K562 (cell line): ENCODE data around the gene TMEM69. TPM values are rescaled to one million over a fixed set of nuclear protein-coding genes. Genes with fewer than 3 reads are reported as not detected.

ENCODE experiments used
- ATAC-seq: fragments of 200-7000 bp; cut with Tn5 transposase; 3 replicates; pipeline ENCODE4 v1.9.1; 2020; ENCODE audit warnings: moderate library complexity
- BruUV-seq: library from RNA; stranded (reverse); fragments of 400-500 nt; replicated peaks from 2 replicates; lab custom pipeline; 2021; lab: Mats Ljungman, UMichigan
- CTCF ChIA-PET: fragments of 300-600 bp; formaldehyde crosslinking; extraction: SDS; loops from one replicate; lab custom pipeline; 2021; ENCODE audit warnings: low intra/inter-chr PET ratio; lab: Yijun Ruan, JAX
- POLR2A ChIA-PET: fragments of 300-600, 350-650 bp; sonication (Branson Sonifier 250); formaldehyde crosslinking; extraction: SDS; loops from one replicate; lab custom pipeline; 2021; ENCODE audit warnings: antibody characterized with exemption, inconsistent platforms; lab: Yijun Ruan, JAX
- DNase-seq, 4 experiments: peaks; one replicate each; pipeline versions ENCODE4 v3.0.0 to v3.0.0-alpha.2; 2011 to 2018; ENCODE audit warnings: low spot score in 3 of 4, mixed read lengths in 3 of 4; ENCODE audit errors: extremely low read depth in 1 of 4
- FAIRE-seq: peaks from 2 replicates; lab custom pipeline; 2011; peaks lifted over from hg19 to GRCh38; lab: Jason Lieb, UNC
- H2AFZ ChIP-seq: 2 replicates; pipeline ENCODE4 v1.6.0; 2011; ENCODE audit warnings: low read depth, low read length, control low read depth, inconsistent platforms
- H3K27ac ChIP-seq: fragments of 200-600 bp; 3 replicates; pipeline ENCODE4 v1.8.0; 2011; ENCODE audit warnings: low read depth, mild to moderate bottlenecking, control low read depth, inconsistent platforms, low read length, moderate library complexity, mixed read lengths; ENCODE audit errors: extremely low read depth
- H3K27me3 ChIP-seq, 2 experiments: fragments of 300-600 bp in 1 of 2; 2 replicates in 1 of 2; 3 replicates in 1 of 2; pipeline versions ENCODE4 v1.6.0 to v1.8.0; 2011; ENCODE audit warnings: inconsistent platforms in 2 of 2, low read length in 2 of 2, mild to moderate bottlenecking in 1 of 2, mixed read lengths in 1 of 2, moderate library complexity in 1 of 2; ENCODE audit not compliant: control insufficient read depth in 2 of 2, insufficient read depth in 2 of 2
- H3K36me3 ChIP-seq: fragments of 300-600 bp; 3 replicates; pipeline ENCODE4 v1.8.0; 2011; ENCODE audit warnings: mild to moderate bottlenecking, low read length, inconsistent platforms; ENCODE audit not compliant: control insufficient read depth, insufficient read depth
- H3K4me1 ChIP-seq, 2 experiments: fragments of 200-600 bp in 1 of 2; replicated peaks in 1 of 2; 2 replicates in 1 of 2; 3 replicates in 1 of 2; pipeline versions ENCODE4 v1.5.1 to v1.8.0; 2011; ENCODE audit warnings: inconsistent platforms in 2 of 2, low read length in 2 of 2, mild to moderate bottlenecking in 1 of 2, mixed read lengths in 1 of 2, moderate library complexity in 1 of 2; ENCODE audit not compliant: control insufficient read depth in 2 of 2, insufficient read depth in 2 of 2
- H3K4me2 ChIP-seq: 2 replicates; pipeline ENCODE4 v1.6.1; 2011; ENCODE audit warnings: low read length, control low read depth, inconsistent platforms, mixed read lengths; ENCODE audit not compliant: insufficient read depth
- H3K4me3 ChIP-seq: fragments of 200-600 bp; sonication (generic), shearing (Covaris generic); 2 replicates; pipeline ENCODE4 v1.5.1; 2016; ENCODE audit warnings: control low read depth, inconsistent platforms
- H3K79me2 ChIP-seq: fragments of 200-600 bp; 3 replicates; pipeline ENCODE4 v1.8.0; 2011; ENCODE audit warnings: low read length, inconsistent platforms; ENCODE audit not compliant: control insufficient read depth, insufficient read depth
- H3K9ac ChIP-seq, 2 experiments: 2 replicates each; pipeline versions ENCODE4 v1.6.0 to v1.6.1; 2011; ENCODE audit warnings: low read depth in 2 of 2, low read length in 2 of 2, control low read depth in 1 of 2, inconsistent platforms in 1 of 2, mild to moderate bottlenecking in 1 of 2, mixed read lengths in 1 of 2; ENCODE audit not compliant: insufficient read depth in 1 of 2
- H3K9me1 ChIP-seq: one replicate; pipeline ENCODE4 v1.6.0; 2011; ENCODE audit warnings: inconsistent platforms, mild to moderate bottlenecking, low read length, moderate library complexity; ENCODE audit not compliant: control insufficient read depth, insufficient read depth
- H3K9me3 ChIP-seq: replicated peaks from 2 replicates; pipeline ENCODE4 v1.5.1; 2011; ENCODE audit warnings: low read depth, low read length, inconsistent platforms; ENCODE audit not compliant: control insufficient read depth, insufficient read depth
- H4K20me1 ChIP-seq: replicated peaks from 2 replicates; pipeline ENCODE4 v1.6.1; 2011; ENCODE audit warnings: low read length, inconsistent platforms, mixed read lengths; ENCODE audit not compliant: control insufficient read depth, insufficient read depth
- CBFA2T3 ChIP-seq: fragments of 450-650 bp; IDR thresholded peaks from 2 replicates; pipeline ENCODE4 v1.6.1; 2017
- CBX3 ChIP-seq, 2 experiments: IDR thresholded peaks; 1 replicate in 1 of 2; 2 replicates in 1 of 2; pipeline ENCODE4 v1.6.1; 2012; ENCODE audit warnings: inconsistent platforms in 2 of 2, low read length in 2 of 2, borderline replicate concordance in 1 of 2, control low read depth in 1 of 2
- CREBBP ChIP-seq: IDR thresholded peaks from one replicate; pipeline ENCODE4 v1.6.1; 2012; ENCODE audit warnings: low read depth, mild to moderate bottlenecking, control low read depth, inconsistent platforms, low read length
- ETV6 ChIP-seq, 3 experiments: fragments of 150-350 bp in 1 of 3; sonication (generic) in 1 of 3; formaldehyde crosslinking in 1 of 3; IDR thresholded peaks; 2 replicates each; pipeline versions ENCODE4 v1.6.1 to v1.8.0; 2014 to 2022; ENCODE audit warnings: borderline replicate concordance in 2 of 3, low read depth in 2 of 3, antibody characterized with exemption in 1 of 3, low read length in 1 of 3, mild to moderate bottlenecking in 1 of 3, missing genetic modification reagents in 1 of 3
- KAT7 ChIP-seq: sonication (generic); formaldehyde crosslinking; IDR thresholded peaks from 2 replicates; pipeline ENCODE4 v1.8.0; 2022; ENCODE audit warnings: missing genetic modification reagents, mild to moderate bottlenecking, borderline replicate concordance
- MEF2A ChIP-seq: IDR thresholded peaks from 2 replicates; pipeline ENCODE4 v1.6.1; 2011; ENCODE audit warnings: low read depth, mild to moderate bottlenecking, low read length, moderate library complexity; ENCODE audit not compliant: control insufficient read depth
- NCOA4 ChIP-seq: fragments of 450-650 bp; IDR thresholded peaks from 2 replicates; pipeline ENCODE4 v1.6.1; 2018; ENCODE audit warnings: mild to moderate bottlenecking; ENCODE audit not compliant: partially characterized antibody
- ZNF79 ChIP-seq: fragments of 250-450 bp; sonication (Bioruptor Pico); IDR thresholded peaks from 2 replicates; pipeline ENCODE4 v1.4.0; 2020; ENCODE audit warnings: low read depth, mild to moderate bottlenecking, moderate library complexity
- in situ Hi-C: fragments of 300-500 bp; cut with MboI; formaldehyde crosslinking; loops from 4 replicates; pipeline ENCODE4 v1.15.0; 2018; ENCODE audit warnings: inconsistent platforms, mixed read lengths
- intact Hi-C: fragments of 100-400 bp; cut with micrococcal nuclease; formaldehyde crosslinking; loops from 2 replicates; pipeline ENCODE4 v1.14.2; 2022
- polyA plus RNA-seq, 8 experiments: library from polyadenylated mRNA; depleted of rRNA in 4 of 8; stranded (reverse) in 5 of 8; unstranded in 3 of 8; fragments of >200 nt; fragmentation: Nextera tagmentation in 2 of 8; fragmentation: Illumina TruSeq in 1 of 8; extraction: Ambion mirVana in 2 of 8; extraction: Trizol in 1 of 8; gene quantifications; 2 replicates each; pipeline versions ENCODE4 v1.2.1 to v1.2.3, GENCODE V29; 2011 to 2014; ENCODE audit warnings: inconsistent platforms in 1 of 8, missing spikeins in 1 of 8
- total RNA-seq, 7 experiments: library from RNA; depleted of rRNA in 6 of 7; stranded (reverse); fragments of >200 nt in 6 of 7; fragmentation: Illumina TruSeq in 2 of 7; extraction: Trizol in 2 of 7; gene quantifications; 2 replicates each; pipeline versions ENCODE4 v1.2.1 to v1.2.3, GENCODE V29; 2011 to 2021; ENCODE audit warnings: low replicate concordance in 1 of 7
- TF ChIP-seq, protein P1 (sequence below): fragments of 450-650 bp; IDR thresholded peaks from 2 replicates; pipeline ENCODE4 v1.6.1; 2016
- TF ChIP-seq, protein P2 (sequence below): sonication (generic); formaldehyde crosslinking; IDR thresholded peaks from 2 replicates; pipeline ENCODE4 v1.4.0; 2020; ENCODE audit warnings: mild to moderate bottlenecking, missing genetic modification reagents
- TF ChIP-seq, protein P3 (sequence below): fragments of 250-450 bp; sonication (Bioruptor Pico); IDR thresholded peaks from 2 replicates; pipeline ENCODE4 v1.4.0; 2020; ENCODE audit warnings: borderline replicate concordance

The TMEM69 gene
- total and polyA plus RNA-seq, 9 of the 15 experiments (the other 6 are each of a cell fraction or from before 2014, with no cell fraction given): 47.3 to 248 (median 103) TPM

DNA sequence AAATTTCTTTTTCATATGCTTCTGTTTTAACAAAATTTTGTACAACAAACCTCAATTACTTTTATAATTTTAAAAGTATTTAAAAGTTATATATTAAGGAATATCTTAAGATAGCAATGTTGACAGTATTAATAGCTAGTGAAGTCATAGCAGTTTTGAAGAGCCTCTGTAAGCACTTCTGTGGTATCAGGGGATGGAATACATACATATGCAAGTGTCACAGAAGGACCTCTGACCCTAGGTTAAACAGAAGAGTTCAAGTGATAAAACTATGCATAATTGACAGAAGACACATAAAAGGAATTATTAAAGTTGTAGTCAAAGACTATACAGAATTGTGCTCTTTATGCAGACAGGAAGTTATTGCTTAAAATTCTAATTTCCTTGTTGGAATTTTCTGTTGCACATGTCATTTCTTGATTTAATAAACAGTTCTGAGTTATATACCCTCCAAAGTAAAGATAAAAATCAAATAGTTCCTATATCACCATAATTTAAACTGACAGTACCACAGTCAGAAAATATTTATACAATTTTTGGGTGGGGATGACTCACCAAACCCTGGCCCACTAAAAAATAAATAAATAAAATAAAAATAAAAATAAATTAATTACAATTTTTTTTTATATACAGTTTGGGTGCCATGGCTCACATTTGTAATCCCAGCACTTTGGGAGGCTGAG lies 35.4 kb downstream of the TMEM69 start:
- no peaks in the 10 kb centered on the region for H4K20me1 ChIP-seq
- no peak overlapping the region for H3K4me3 ChIP-seq
- H3K9me3 ChIP-seq: no peaks in the 10 kb centered on the region
- intact Hi-C loops: no loop called here
- no peak for FAIRE-seq
- no TSS peak for BruUV-seq
- DNase-seq: peak; percentile 32 to 60 (median 40)
- ATAC-seq: peak; percentile 88
- no peaks in the 10 kb centered on the region for H3K27me3 ChIP-seq
- H3K4me1 ChIP-seq: peaks cover 0 to 8% of the 10 kb centered on the region in 2 experiments; a peak in 2 of 5 replicates
- no peak overlapping the region for H3K4me2 ChIP-seq
- H3K9me1 ChIP-seq: no peaks in the 10 kb centered on the region
- H3K79me2 ChIP-seq: no peaks in the 10 kb centered on the region
- no peak overlapping the region for H3K9ac ChIP-seq
- H3K27ac ChIP-seq: peak overlapping the region; percentile 5; the same call in 1 of the 3 replicates
- ChIA-PET CTCF (no interaction called here), POLR2A (no interaction called here)
- no peak overlapping the region for H2AFZ ChIP-seq
- no peaks in the 10 kb centered on the region for H3K36me3 ChIP-seq
- in situ Hi-C loops: no loop called here
- TF ChIP-seq ZNF79 (CRISPR knock-in tag) (no peak), CREBBP (no peak), ETV6 (IDR thresholded peaks at IDR 0.05; ENCODE audit: borderline replicate concordance in 1 of 2, low read depth in 2 of 2, low read length in 1 of 2) (no peak), ETV6 (CRISPR knock-in tag; IDR thresholded peaks at IDR 0.05; ENCODE audit: borderline replicate concordance) (no peak), CBX3 (IDR thresholded peaks at IDR 0.05; ENCODE audit: borderline replicate concordance in 1 of 2, low read length in 2 of 2) (no peak), CBFA2T3 (peak; percentile 68), KAT7 (CRISPR knock-in tag) (no peak), NCOA4 (no peak), MEF2A (peak; percentile 36; the same call in 1 of the 2 replicates)
- TF ChIP-seq, protein P1, sequence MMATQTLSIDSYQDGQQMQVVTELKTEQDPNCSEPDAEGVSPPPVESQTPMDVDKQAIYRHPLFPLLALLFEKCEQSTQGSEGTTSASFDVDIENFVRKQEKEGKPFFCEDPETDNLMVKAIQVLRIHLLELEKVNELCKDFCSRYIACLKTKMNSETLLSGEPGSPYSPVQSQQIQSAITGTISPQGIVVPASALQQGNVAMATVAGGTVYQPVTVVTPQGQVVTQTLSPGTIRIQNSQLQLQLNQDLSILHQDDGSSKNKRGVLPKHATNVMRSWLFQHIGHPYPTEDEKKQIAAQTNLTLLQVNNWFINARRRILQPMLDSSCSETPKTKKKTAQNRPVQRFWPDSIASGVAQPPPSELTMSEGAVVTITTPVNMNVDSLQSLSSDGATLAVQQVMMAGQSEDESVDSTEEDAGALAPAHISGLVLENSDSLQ: peak; percentile 38; the same call in 1 of the 2 replicates
- TF ChIP-seq, protein P2, sequence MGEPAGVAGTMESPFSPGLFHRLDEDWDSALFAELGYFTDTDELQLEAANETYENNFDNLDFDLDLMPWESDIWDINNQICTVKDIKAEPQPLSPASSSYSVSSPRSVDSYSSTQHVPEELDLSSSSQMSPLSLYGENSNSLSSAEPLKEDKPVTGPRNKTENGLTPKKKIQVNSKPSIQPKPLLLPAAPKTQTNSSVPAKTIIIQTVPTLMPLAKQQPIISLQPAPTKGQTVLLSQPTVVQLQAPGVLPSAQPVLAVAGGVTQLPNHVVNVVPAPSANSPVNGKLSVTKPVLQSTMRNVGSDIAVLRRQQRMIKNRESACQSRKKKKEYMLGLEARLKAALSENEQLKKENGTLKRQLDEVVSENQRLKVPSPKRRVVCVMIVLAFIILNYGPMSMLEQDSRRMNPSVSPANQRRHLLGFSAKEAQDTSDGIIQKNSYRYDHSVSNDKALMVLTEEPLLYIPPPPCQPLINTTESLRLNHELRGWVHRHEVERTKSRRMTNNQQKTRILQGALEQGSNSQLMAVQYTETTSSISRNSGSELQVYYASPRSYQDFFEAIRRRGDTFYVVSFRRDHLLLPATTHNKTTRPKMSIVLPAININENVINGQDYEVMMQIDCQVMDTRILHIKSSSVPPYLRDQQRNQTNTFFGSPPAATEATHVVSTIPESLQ: no peak
- TF ChIP-seq, protein P3, sequence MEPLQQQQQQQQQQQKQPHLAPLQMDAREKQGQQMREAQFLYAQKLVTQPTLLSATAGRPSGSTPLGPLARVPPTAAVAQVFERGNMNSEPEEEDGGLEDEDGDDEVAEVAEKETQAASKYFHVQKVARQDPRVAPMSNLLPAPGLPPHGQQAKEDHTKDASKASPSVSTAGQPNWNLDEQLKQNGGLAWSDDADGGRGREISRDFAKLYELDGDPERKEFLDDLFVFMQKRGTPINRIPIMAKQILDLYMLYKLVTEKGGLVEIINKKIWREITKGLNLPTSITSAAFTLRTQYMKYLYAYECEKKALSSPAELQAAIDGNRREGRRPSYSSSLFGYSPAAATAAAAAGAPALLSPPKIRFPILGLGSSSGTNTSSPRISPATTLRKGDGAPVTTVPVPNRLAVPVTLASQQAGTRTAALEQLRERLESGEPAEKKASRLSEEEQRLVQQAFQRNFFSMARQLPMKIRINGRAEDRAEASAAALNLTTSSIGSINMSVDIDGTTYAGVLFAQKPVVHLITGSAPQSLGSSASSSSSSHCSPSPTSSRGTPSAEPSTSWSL (CRISPR knock-in tag): no peak
